Neural cell (in vitro differentiated cells): Measurements from ENCODE around the gene BRICD5. TPM values are rescaled to one million over a fixed set of nuclear protein-coding genes. Genes with fewer than 3 reads are reported as not detected.

Experiments
- H2AFZ ChIP-seq: fragments of 200-600, 300-800 bp; sonication (generic), shearing (Covaris generic); 2 replicates; pipeline ENCODE4 v1.6.0; 2014; ENCODE audit warnings: low read depth, mild to moderate bottlenecking, antibody characterized with exemption, low read length, moderate library complexity
- H3F3A ChIP-seq: fragments of 200-600 bp; shearing (Covaris generic); 2 replicates; pipeline ENCODE4 v1.6.1; 2016; ENCODE audit warnings: mild to moderate bottlenecking, moderate library complexity, mixed read lengths, antibody characterized with exemption, low read length; ENCODE audit not compliant: insufficient read depth, poor library complexity, severe bottlenecking
- H3K27ac ChIP-seq: fragments of 200-600, 300-800 bp; sonication (generic), shearing (Covaris generic); 2 replicates; pipeline ENCODE4 v1.5.1; 2014; ENCODE audit warnings: mild to moderate bottlenecking, low read length, moderate library complexity
- H3K27me3 ChIP-seq: fragments of 300-800, 200-600 bp; sonication (generic), shearing (Covaris generic); 2 replicates; pipeline ENCODE4 v1.6.0; 2014; ENCODE audit warnings: mild to moderate bottlenecking, low read depth, low read length, moderate library complexity; ENCODE audit not compliant: insufficient read depth
- H3K36me3 ChIP-seq: fragments of 300-800, 200-600 bp; sonication (generic), shearing (Covaris generic); 2 replicates; pipeline ENCODE4 v1.5.1; 2014; ENCODE audit warnings: mild to moderate bottlenecking, antibody characterized with exemption, low read length, moderate library complexity; ENCODE audit not compliant: insufficient read depth
- H3K4me2 ChIP-seq: fragments of 300-800, 200-600 bp; sonication (generic), shearing (Covaris generic); 2 replicates; pipeline ENCODE4 v1.6.0; 2014; ENCODE audit warnings: mild to moderate bottlenecking, low read length
- H3K4me3 ChIP-seq: fragments of 300-800, 200-600 bp; sonication (generic), shearing (Covaris generic); 2 replicates; pipeline ENCODE4 v1.5.1; 2014; ENCODE audit warnings: mild to moderate bottlenecking, low read length, moderate library complexity
- H3K79me2 ChIP-seq: fragments of 200-600 bp; shearing (Covaris generic); replicated peaks from 2 replicates; pipeline ENCODE4 v1.6.0; 2014; ENCODE audit warnings: mild to moderate bottlenecking, low read length, moderate library complexity; ENCODE audit not compliant: insufficient read depth
- H3K9ac ChIP-seq: fragments of 300-800, 200-600 bp; sonication (generic), shearing (Covaris generic); 2 replicates; pipeline ENCODE4 v1.6.1; 2016; ENCODE audit warnings: mild to moderate bottlenecking, low read length, mixed read lengths
- H3K9me2 ChIP-seq: fragments of 200-600 bp; shearing (Covaris generic); 2 replicates; pipeline ENCODE4 v1.6.1; 2016; ENCODE audit warnings: mild to moderate bottlenecking, low read length, mixed read lengths; ENCODE audit not compliant: insufficient read depth
- H3K9me3 ChIP-seq: fragments of 200-600, 300-800 bp; sonication (generic), shearing (Covaris generic); 2 replicates; pipeline ENCODE4 v1.6.1; 2016; ENCODE audit warnings: mild to moderate bottlenecking, mixed run types, low read length, moderate library complexity, mixed read lengths
- H4K20me1 ChIP-seq: fragments of 200-600 bp; shearing (Covaris generic); 2 replicates; pipeline ENCODE4 v1.6.1; 2016; ENCODE audit warnings: mild to moderate bottlenecking, mixed run types; ENCODE audit not compliant: insufficient read depth
- EP300 ChIP-seq: fragments of 450-650 bp; conservative IDR thresholded peaks from 2 replicates; pipeline ENCODE4 v1.6.1; 2014; ENCODE audit warnings: antibody characterized with exemption, mild to moderate bottlenecking, moderate library complexity; ENCODE audit not compliant: poor library complexity, severe bottlenecking
- EZH2 ChIP-seq: fragments of 200-600, 300-800 bp; shearing (Covaris generic), sonication (generic); IDR thresholded peaks from 2 replicates; pipeline ENCODE4 v1.6.1; 2014; ENCODE audit warnings: antibody characterized with exemption, low read length, borderline replicate concordance, mild to moderate bottlenecking; ENCODE audit not compliant: insufficient read depth, poor library complexity, severe bottlenecking
- MXI1 ChIP-seq: fragments of 450-650 bp; conservative IDR thresholded peaks from 2 replicates; pipeline ENCODE4 v1.6.1; 2014; ENCODE audit warnings: antibody characterized with exemption, mild to moderate bottlenecking; ENCODE audit not compliant: poor library complexity, severe bottlenecking
- POLR2AphosphoS5 ChIP-seq: IDR thresholded peaks from 2 replicates; pipeline ENCODE4 v1.6.1; 2012
- RAD21 ChIP-seq: fragments of 450-650 bp; conservative IDR thresholded peaks from 2 replicates; pipeline ENCODE4 v1.6.1; 2014; ENCODE audit warnings: antibody characterized with exemption, mild to moderate bottlenecking, moderate library complexity
- SMC3 ChIP-seq: fragments of 450-650 bp; conservative IDR thresholded peaks from 2 replicates; pipeline ENCODE4 v1.6.1; 2014; ENCODE audit warnings: antibody characterized with exemption, mild to moderate bottlenecking, moderate library complexity; ENCODE audit not compliant: poor library complexity
- TAF1 ChIP-seq: IDR thresholded peaks from 2 replicates; pipeline ENCODE4 v1.6.1; 2012; ENCODE audit warnings: low read depth
- polyA plus RNA-seq: library from polyadenylated mRNA; depleted of rRNA; stranded (reverse); fragments of >200 nt; gene quantifications from 2 replicates; pipeline ENCODE4 v1.2.3, GENCODE V29; 2014
- TF ChIP-seq, protein P1 (sequence below): IDR thresholded peaks from 2 replicates; pipeline ENCODE4 v1.6.1; 2012; ENCODE audit warnings: borderline replicate concordance
- TF ChIP-seq, protein P2 (sequence below): fragments of 450-650 bp; IDR thresholded peaks from 2 replicates; pipeline ENCODE4 v1.5.1; 2014; ENCODE audit warnings: antibody characterized with exemption, mild to moderate bottlenecking, moderate library complexity; ENCODE audit not compliant: poor library complexity, severe bottlenecking

The BRICD5 gene
- polyA plus RNA-seq, 1 donor from 2014 or later: 39.2 TPM

DNA sequence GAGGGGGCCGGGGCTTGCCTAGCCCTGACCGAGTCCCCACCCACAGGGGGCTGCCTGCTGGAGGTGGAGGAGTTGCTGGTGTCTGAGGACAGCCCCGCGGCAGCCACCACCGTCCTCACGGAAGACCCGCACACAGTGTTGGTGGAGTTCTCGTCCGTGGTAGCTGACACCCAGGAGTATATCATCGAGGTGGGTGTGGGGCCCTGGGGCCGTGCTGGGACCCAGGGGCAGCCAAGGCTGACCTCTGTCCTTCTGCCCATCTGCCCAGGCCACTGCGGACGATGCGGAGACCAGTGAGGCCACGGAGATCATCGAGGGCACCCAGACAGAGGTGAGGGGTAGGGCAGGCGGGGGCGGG lies 24.1 kb upstream of the BRICD5 start:
- Histone ChIP-seq H3K9me2 (no peaks in the 10 kb centered on the region), H3K27me3 (peaks cover 15% of the 10 kb centered on the region), H3K79me2 (no peaks in the 10 kb centered on the region), H3K4me2 (no peak overlapping the region), H3F3A (no peaks in the 10 kb centered on the region), H3K36me3 (no peaks in the 10 kb centered on the region), H3K9ac (no peak overlapping the region), H4K20me1 (no peaks in the 10 kb centered on the region), H2AFZ (no peak overlapping the region), H3K9me3 (no peaks in the 10 kb centered on the region), H3K27ac (no peak overlapping the region), H3K4me3 (no peak overlapping the region)
- TF ChIP-seq, protein P1, sequence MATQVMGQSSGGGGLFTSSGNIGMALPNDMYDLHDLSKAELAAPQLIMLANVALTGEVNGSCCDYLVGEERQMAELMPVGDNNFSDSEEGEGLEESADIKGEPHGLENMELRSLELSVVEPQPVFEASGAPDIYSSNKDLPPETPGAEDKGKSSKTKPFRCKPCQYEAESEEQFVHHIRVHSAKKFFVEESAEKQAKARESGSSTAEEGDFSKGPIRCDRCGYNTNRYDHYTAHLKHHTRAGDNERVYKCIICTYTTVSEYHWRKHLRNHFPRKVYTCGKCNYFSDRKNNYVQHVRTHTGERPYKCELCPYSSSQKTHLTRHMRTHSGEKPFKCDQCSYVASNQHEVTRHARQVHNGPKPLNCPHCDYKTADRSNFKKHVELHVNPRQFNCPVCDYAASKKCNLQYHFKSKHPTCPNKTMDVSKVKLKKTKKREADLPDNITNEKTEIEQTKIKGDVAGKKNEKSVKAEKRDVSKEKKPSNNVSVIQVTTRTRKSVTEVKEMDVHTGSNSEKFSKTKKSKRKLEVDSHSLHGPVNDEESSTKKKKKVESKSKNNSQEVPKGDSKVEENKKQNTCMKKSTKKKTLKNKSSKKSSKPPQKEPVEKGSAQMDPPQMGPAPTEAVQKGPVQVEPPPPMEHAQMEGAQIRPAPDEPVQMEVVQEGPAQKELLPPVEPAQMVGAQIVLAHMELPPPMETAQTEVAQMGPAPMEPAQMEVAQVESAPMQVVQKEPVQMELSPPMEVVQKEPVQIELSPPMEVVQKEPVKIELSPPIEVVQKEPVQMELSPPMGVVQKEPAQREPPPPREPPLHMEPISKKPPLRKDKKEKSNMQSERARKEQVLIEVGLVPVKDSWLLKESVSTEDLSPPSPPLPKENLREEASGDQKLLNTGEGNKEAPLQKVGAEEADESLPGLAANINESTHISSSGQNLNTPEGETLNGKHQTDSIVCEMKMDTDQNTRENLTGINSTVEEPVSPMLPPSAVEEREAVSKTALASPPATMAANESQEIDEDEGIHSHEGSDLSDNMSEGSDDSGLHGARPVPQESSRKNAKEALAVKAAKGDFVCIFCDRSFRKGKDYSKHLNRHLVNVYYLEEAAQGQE: no peak
- TF ChIP-seq, protein P2, sequence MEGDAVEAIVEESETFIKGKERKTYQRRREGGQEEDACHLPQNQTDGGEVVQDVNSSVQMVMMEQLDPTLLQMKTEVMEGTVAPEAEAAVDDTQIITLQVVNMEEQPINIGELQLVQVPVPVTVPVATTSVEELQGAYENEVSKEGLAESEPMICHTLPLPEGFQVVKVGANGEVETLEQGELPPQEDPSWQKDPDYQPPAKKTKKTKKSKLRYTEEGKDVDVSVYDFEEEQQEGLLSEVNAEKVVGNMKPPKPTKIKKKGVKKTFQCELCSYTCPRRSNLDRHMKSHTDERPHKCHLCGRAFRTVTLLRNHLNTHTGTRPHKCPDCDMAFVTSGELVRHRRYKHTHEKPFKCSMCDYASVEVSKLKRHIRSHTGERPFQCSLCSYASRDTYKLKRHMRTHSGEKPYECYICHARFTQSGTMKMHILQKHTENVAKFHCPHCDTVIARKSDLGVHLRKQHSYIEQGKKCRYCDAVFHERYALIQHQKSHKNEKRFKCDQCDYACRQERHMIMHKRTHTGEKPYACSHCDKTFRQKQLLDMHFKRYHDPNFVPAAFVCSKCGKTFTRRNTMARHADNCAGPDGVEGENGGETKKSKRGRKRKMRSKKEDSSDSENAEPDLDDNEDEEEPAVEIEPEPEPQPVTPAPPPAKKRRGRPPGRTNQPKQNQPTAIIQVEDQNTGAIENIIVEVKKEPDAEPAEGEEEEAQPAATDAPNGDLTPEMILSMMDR: no peak
- no peak for TF ChIP-seq EZH2
- no peak for TF ChIP-seq TAF1
- no peak for TF ChIP-seq RAD21
- no peak for TF ChIP-seq MXI1
- TF ChIP-seq POLR2AphosphoS5: no peak
- TF ChIP-seq SMC3: no peak
- TF ChIP-seq EP300: no peak

DNA sequence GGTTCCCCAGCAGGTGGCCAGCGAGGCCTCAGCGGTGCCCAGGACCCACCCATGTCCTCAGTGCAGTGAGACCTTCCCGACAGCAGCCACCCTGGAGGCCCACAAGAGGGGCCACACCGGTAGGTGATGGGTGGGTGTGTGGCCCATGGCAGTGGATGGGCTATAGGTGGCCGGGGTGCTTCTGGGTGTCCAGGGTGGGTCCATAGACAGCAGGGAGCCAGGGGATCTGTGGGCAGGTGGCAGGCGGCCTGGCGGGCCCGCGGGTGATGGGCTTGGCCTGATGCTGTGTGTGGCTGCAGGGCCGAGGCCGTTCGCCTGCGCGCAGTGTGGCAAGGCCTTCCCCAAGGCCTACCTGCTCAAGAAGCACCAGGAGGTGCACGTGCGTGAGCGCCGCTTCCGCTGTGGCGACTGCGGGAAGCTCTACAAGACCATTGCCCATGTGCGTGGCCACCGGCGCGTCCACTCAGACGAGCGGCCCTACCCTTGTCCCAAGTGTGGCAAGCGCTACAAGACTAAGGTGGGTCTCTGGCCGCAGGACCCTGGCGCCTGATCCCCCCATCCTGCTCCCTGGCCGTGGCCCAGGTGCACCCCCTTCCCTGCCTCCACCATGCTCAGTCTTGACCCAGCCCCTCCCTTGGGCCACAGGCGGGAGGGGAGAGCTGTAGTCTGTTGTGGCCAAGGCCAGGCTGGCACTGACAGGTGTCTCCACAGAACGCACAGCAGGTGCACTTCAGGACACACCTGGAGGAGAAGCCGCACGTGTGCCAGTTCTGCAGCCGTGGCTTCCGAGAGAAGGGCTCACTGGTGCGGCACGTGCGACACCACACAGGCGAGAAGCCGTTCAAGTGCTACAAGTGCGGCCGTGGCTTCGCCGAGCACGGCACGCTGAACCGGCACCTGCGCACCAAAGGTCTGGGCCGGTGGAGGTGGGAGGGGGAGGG lies 23.5 kb upstream of the BRICD5 start:
- TF ChIP-seq EZH2 (no peak), POLR2AphosphoS5 (no peak)
- TF ChIP-seq, protein P2: no peak
- no peaks in the 10 kb centered on the region for H3K9me2 ChIP-seq
- no peak overlapping the region for H3K4me2 ChIP-seq
- H3K9me3 ChIP-seq: no peaks in the 10 kb centered on the region
- H3K9ac ChIP-seq: no peak overlapping the region
- no peak overlapping the region for H3K4me3 ChIP-seq
- H3K27ac ChIP-seq: no peak overlapping the region
- no peaks in the 10 kb centered on the region for H3K79me2 ChIP-seq
- no peaks in the 10 kb centered on the region for H4K20me1 ChIP-seq
- H3K27me3 ChIP-seq: peaks cover 15% of the 10 kb centered on the region
- no peaks in the 10 kb centered on the region for H3F3A ChIP-seq
- H3K36me3 ChIP-seq: no peaks in the 10 kb centered on the region
- H2AFZ ChIP-seq: no peak overlapping the region
